NCI-H2227 (cell line): ENCODE measurements around the gene BRD1.

Experiments
- DNase-seq: peaks from one replicate; lab custom pipeline; 2025; ENCODE audit not compliant: unreplicated experiment; lab: John Stamatoyannopoulos, UW

BRD1 gene

DNA sequence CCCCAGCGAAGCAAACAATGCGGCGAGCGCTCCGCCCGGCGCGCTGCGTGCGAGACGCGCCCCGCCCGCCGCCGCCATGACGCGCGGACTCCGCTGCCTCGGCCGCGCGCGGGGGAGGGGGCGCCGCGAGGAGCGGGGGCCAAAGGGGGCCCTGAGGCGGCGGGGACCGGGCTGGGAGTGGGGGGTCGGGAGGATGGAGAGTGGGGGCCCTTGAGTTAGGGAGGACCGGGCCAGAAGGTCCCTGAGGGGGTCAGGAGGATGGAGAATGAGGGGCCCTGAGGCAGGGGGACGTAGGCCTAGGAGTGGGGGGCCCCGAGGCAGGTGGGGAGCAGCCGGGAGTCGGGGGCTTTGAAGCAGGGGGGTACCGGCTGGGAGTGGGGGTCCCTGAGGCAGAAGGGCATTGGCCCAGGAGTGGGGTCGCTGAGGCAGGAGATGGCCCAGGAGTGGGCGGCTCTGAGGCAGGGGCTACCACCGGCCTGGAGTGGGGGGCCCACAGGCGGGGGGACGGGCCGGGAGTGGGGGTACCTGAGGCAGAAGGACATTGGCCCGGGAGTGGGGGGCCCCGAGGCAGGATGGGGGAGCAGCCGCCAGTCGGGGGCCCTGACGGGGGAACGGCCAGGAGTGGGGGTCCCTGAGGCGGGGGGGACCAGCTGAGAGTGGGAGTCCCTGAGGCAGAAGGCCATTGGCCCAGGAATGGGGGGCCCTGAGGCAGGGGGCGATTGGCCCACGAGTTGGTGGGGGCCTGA, at the start of gene BRD1:
BRD1 (minus strand) TSS at position 21 of the 746 bp plus-strand sequence. CDS start 3,556 bp downstream, outside the sequence.
- DNase-seq: peak; percentile 78

GRCh38 chr22:49873228-49873940, 45.7 kb upstream of the BRD1 start:
- DNase-seq: no peak

- DNase-seq: no peak
These were observed 44.7 kb upstream of the BRD1 start for GRCh38 chr22:49872347-49872746.

- DNase-seq: no peak
These were observed 43.8 kb upstream of the BRD1 start for GRCh38 chr22:49871482-49871881.

GRCh38 chr22:49869845-49870712, 42.4 kb upstream of the BRD1 start:
- no peak for DNase-seq

DNA sequence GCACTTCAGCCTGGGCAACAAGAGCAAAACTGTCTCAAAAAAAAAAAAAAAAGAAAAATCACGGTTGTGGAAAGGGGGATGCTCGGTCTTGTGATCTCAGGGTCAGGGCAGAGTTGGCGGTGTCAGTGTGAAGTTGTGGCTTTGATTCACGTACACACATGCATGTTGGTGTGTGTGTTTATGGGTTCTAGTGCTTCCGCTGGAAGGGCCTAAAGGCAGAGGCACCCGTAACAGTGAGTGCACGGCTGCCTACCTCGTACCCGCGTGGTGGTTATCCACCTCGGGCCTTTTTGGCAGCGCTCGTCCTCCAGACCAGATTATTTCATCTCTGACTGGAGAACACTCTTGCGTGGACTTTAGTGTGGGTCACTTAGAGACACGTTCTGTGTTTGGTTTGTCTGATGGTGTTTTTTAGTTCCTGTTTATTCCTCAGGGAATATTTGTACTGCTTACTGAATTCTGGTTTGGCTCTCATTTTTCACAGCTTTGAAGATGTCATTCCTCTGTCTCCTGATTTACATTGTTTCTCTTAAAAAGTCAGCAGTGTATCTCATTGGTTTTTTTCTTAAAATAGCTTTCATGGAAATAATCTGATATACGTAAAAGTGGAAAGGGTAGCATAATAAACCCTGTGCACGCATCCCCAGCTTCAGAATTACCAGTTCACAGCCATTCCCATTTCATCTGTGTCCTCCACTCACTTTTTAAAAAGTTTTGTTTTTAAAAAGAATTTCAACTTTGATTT, 41.6 kb upstream of the BRD1 start:
- DNase-seq: no peak

DNA sequence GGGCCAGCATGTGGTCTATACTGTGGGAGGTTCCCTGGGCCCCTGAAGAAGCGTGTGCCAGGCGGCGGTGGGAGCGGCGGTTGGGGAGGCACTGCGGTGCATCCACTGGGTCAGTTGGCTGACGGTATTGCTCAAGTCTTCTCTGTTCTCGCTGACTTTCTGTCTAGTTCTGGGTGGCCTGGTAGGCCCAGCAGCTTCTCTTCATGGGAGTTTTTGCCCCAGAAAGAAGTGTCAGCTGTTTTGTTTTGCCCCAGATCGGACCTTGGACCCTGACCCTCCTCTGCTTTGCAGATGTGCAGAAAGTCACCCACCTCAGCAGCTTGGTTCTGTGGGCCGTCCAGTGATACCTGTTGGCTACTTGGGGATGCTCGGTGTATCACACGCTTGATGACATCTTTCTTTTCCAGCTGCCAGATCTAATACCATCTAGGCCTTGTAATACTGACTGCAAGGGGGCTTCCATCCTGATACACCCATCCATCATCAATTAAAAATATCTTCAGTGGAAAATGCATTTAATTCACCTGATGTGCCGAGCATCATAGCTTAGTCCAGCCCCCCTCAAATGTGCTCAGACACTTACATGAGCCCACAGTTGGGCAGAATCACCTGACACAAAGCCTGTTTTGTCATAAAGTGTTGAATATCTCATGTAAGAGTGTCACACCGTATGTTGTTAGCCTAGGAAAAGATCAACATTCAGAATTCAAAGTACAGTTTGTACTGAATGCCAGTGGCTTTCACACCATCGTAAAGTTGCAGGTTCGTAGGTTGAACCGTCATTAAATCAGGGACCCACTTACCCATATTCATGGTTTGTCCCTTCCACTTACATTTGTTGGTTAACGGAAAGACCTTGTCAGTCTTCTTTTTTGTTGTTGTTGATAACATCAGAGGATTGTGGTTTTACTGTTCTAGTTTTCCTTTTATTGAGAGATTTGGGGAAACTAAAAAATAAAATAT, 39.9 kb upstream of the BRD1 start:
- no peak for DNase-seq

- no peak for DNase-seq
These were observed 39.0 kb upstream of the BRD1 start for GRCh38 chr22:49866646-49867045.

GRCh38 chr22:49866134-49866533, 38.5 kb upstream of the BRD1 start:
- DNase-seq: no peak

DNA sequence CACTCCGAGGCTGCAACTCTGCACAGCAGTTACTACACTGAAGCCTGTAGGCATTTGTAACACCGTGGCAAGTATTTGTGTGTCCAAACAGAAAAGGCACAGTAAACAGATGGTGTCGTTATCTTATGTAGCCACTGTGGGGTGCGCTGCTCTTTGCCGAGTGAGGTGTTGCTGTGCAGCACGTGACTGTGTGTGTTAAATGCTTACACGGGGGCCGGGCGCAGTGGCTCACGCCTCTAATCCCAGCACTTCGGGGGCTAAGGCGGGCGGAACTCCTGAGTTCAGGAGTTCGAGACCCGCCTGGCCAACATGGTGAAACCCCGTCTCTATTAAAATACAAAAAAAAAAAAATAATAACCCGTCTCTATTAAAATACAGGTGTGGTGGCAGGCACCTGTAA, 37.5 kb upstream of the BRD1 start:
- no peak for DNase-seq

DNA sequence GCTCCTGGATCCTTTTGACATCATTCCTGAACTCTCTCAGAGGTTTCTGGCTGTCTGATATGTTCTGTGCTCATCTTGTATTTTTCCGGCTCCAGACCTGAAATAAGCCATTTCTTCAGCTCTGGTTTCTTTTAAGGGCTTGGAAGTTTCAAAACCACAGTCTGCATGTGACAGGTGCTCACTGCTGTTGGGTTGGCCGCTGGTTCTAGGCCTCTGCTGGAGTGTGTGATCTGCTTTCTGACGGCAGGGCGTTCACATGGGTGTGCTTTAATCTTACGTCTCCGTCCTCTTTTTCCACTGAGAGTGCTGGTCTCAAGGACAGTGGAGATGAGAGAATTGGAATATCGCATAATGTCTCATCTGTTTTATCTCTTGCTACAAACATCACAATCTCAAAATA, 36.3 kb upstream of the BRD1 start:
- no peak for DNase-seq

- no peak for DNase-seq
These were observed 34.8 kb upstream of the BRD1 start for GRCh38 chr22:49862496-49862776.

DNA sequence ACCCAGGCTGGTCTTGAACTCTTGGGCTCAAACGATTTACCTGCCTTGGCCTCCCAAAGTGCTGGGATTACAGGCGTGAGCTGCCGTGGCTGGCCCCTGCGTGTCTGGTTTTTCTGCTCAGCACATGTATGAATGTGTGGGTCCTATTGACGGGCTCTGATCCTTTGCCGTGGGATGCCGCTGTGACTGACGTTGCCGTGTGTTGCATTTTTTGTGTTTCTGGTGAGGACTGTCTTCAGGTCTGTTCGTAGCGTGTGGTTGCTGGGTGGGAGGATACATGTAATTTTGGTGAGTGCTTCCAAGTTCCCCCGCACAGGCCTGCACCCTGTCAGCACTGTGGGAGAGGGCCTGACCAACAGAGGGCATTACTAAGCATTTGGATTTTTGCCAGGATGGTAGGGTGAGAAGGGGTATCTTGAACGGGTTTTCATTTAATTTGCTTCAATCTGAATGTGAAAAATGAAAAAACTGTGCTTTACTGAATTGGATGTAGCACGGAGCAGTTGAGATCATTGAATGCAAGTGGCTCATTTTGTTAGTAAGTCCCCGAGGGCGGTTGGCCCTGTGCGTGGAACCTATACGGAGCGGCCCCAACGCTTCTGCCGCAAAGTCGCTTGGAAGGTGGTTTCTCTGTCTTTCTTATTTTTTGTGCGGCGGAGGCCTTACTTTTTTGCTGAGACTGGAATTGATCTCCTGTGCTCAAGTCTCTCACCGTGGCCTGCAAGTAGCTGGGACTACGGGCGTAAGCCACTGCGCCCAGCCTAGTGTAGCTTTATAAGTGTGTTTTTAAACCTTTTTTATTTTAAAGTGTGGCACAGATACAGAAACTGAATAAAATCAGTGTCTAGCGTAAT, 34.2 kb upstream of the BRD1 start:
- no peak for DNase-seq

DNA sequence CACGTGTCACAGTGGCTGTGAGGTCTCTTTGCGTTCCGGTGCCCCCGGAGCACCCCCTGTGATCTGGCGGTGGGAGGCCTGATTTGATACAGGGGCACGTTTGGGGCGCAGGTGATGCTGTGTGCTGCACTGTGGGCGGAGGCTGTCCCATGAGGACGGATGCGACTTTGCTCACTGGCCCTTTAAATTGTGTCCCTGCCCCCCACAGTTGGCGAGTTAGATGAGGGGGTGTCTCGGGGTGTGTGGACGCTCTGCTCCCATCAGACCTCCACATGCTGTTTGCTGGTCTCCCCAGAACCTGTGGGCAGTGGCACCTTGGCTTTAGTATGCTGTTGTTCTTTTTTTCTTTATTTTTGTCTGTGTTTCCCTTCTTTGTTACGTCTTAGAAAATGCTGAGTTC, 31.2 kb upstream of the BRD1 start:
- no peak for DNase-seq

GRCh38 chr22:49856766-49857618, 29.3 kb upstream of the BRD1 start:
- DNase-seq: no peak

DNA sequence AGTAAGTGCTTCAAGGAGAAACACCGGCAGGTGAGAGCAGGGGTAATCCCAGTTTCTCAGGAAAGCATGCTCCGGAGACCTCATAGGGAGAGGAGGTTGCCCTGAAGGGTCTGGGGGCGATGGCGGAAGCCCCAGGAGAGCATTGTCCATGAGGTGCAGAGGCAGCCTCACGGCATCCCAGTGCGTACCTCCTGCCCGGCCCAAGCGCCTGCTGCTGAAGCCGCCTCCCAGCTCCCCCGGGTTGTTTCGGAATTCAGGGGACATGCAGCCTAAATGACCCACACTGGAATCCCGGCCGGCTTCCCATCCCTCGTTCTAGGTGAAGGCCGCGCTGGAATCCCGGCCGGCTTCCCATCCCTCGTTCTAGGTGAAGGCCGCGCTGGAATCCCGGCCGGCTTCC, 28.7 kb upstream of the BRD1 start:
- no peak for DNase-seq

DNA sequence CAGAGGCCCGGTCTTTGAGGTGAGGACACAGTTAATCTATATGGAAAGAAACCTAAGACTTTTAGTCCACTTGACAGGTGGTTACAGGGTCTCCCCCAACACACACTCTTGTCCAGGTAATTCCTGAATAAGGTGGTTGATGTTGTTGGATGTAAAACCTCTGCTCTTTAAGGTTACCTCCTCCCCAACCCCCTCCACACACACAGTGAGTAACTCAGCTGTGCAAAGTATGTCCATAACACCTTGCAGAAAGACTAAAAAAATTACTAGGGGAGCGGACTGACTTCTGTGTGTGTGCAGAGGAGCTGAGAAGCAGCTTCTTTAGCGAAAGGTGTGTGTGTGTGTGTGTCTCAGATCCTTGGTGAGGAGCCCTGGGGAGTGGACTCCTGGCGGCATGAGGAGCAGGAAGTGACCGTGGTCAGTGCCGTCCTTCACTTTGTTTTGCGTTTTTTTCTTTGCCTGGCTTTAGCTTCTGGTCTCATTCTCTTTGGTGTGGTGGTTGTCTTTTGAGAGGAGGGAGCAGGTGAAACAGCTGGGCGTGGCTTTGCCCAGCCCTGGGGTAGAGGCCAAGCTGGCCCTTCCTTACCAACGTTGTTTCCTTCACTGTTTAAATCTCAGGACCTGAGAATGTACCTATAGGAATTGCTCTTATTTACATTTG, 27.7 kb upstream of the BRD1 start:
- DNase-seq: no peak
